Sigmoid colon (tissue), 4 donors: ENCODE data around the gene PIP4K2A.

Experiments used
- CTCF ChIP-seq, 4 experiments: fragments of 450-650 bp in 3 of 4; fragments of 200-600 bp in 1 of 4; IDR thresholded peaks; one replicate each; pipeline ENCODE4 v1.5.1; 2016 to 2019; ENCODE audit warnings: antibody characterized with exemption in 4 of 4, mild to moderate bottlenecking in 3 of 4, moderate library complexity in 2 of 4
- EP300 ChIP-seq, 4 donors: sonication (generic); formaldehyde crosslinking; IDR thresholded peaks; one replicate each; pipeline ENCODE4 v1.6.1; 2017; ENCODE audit warnings: antibody characterized with exemption in 4 of 4
- POLR2A ChIP-seq, 2 donors: fragments of 450-650 bp; IDR thresholded peaks; one replicate each; pipeline ENCODE4 v1.6.1; 2016; ENCODE audit warnings: antibody characterized with exemption in 2 of 2, mild to moderate bottlenecking in 2 of 2, moderate library complexity in 2 of 2
- POLR2AphosphoS5 ChIP-seq, 4 donors: sonication (generic); formaldehyde crosslinking; IDR thresholded peaks; one replicate each; pipeline ENCODE4 v1.6.1; 2017; ENCODE audit warnings: antibody characterized with exemption in 4 of 4

- TF ChIP-seq POLR2A (IDR thresholded peaks at IDR 0.05) = no peak
- no peak for TF ChIP-seq EP300 (IDR thresholded peaks at IDR 0.05)
- TF ChIP-seq POLR2AphosphoS5 (IDR thresholded peaks at IDR 0.05) = no peak
- no peak for TF ChIP-seq CTCF (IDR thresholded peaks at IDR 0.05)
Observed at GRCh38 chr10:22647244-22647643, 67.1 kb downstream of the PIP4K2A start.
